Testis (tissue), 3 donors: ENCODE data around the gene LAMA1. TPM values are rescaled to one million over a fixed set of nuclear protein-coding genes. Genes with fewer than 3 reads are reported as not detected.
"Not testable (repeated sequence)": the region's sequence is repeated elsewhere in the genome, so short reads cannot be mapped to it uniquely, and the experiment has no call there.

ENCODE experiments used
- DNase-seq: peaks from one replicate; pipeline ENCODE4 v3.0.0-alpha.2; 2019
- H3K27ac ChIP-seq, 2 donors: fragments of 200-600 bp; sonication (generic); one replicate each; pipeline ENCODE4 v1.5.1; 2019
- H3K27me3 ChIP-seq: fragments of 200-600 bp; sonication (generic); one replicate; pipeline ENCODE4 v1.5.1; 2019
- H3K36me3 ChIP-seq: fragments of 200-600 bp; sonication (generic); one replicate; pipeline ENCODE4 v1.5.1; 2017; ENCODE audit warnings: low read depth; ENCODE audit errors: missing control alignments
- H3K4me1 ChIP-seq: fragments of 200-600 bp; sonication (generic); one replicate; pipeline ENCODE4 v1.5.1; 2019
- H3K4me3 ChIP-seq, 2 donors: fragments of 200-600 bp; sonication (generic); one replicate each; pipeline ENCODE4 v1.5.1; 2017 to 2019
- H3K9me3 ChIP-seq: fragments of 200-600 bp; sonication (generic); one replicate; pipeline ENCODE4 v1.5.1; 2017
- POLR2A ChIP-seq: fragments of 450-650 bp; IDR thresholded peaks from one replicate; pipeline ENCODE4 v1.6.1; 2017; ENCODE audit warnings: antibody characterized with exemption, mild to moderate bottlenecking, moderate library complexity
- WGBS, 2 donors: methylation state at CpG; one replicate each; pipeline ENCODE4 v1.1.5; 2018; 5-methylcytosine and 5-hydroxymethylcytosine counted together
- intact Hi-C: fragments of 100-400 bp; cut with DNase I; formaldehyde crosslinking; loops from one replicate; pipeline ENCODE4 v1.15.1; 2023; ENCODE audit warnings: low total_unique reads
- polyA plus RNA-seq: library from polyadenylated mRNA; stranded (reverse); fragments of 350-450 nt; fragmentation: Illumina TruSeq; extraction: RNeasy Lipid Tissue Mini Kit (QIAGEN cat#74804); gene quantifications from one replicate; pipeline ENCODE4 v1.2.3, GENCODE V29; 2014; ENCODE audit warnings: low read depth, low replicate concordance; ENCODE audit not compliant: insufficient read depth
- total RNA-seq, 2 donors: library from RNA; depleted of rRNA; stranded (reverse); fragments of >200 nt; gene quantifications; one replicate each; pipeline ENCODE4 v1.2.3, GENCODE V29; 2016
- TF ChIP-seq, protein P1 (sequence below), 3 experiments: fragments of 450-650 bp in 2 of 3; fragments of 200-600 bp in 1 of 3; sonication (generic) in 1 of 3; IDR thresholded peaks; one replicate each; pipeline ENCODE4 v1.5.1; 2016 to 2019; ENCODE audit warnings: antibody characterized with exemption in 3 of 3, mild to moderate bottlenecking in 2 of 3, moderate library complexity in 1 of 3

LAMA1 gene
- total and polyA plus RNA-seq, 3 donors from 2014 or later, result 35.7 to 146 (median 141) TPM

GRCh38 chr18:6942742-6943141 lies 174.9 kb downstream of the LAMA1 start:
- Histone ChIP-seq H3K9me3 (no peaks in the 10 kb centered on the region), H3K4me1 (no peaks in the 10 kb centered on the region), H3K27me3 (no peaks in the 10 kb centered on the region), H3K4me3 (no peak overlapping the region), H3K36me3 (no peaks in the 10 kb centered on the region), H3K27ac (no peak overlapping the region)
- intact Hi-C loops, result no loop called here
- TF ChIP-seq POLR2A, result no peak
- TF ChIP-seq, protein P1, sequence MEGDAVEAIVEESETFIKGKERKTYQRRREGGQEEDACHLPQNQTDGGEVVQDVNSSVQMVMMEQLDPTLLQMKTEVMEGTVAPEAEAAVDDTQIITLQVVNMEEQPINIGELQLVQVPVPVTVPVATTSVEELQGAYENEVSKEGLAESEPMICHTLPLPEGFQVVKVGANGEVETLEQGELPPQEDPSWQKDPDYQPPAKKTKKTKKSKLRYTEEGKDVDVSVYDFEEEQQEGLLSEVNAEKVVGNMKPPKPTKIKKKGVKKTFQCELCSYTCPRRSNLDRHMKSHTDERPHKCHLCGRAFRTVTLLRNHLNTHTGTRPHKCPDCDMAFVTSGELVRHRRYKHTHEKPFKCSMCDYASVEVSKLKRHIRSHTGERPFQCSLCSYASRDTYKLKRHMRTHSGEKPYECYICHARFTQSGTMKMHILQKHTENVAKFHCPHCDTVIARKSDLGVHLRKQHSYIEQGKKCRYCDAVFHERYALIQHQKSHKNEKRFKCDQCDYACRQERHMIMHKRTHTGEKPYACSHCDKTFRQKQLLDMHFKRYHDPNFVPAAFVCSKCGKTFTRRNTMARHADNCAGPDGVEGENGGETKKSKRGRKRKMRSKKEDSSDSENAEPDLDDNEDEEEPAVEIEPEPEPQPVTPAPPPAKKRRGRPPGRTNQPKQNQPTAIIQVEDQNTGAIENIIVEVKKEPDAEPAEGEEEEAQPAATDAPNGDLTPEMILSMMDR (IDR thresholded peaks at IDR 0.05), result no peak
- DNase-seq, result no peak
- WGBS, 2 donors, result 89 to 92% methylated on average over 3 of the region's 3 CpGs

DNA sequence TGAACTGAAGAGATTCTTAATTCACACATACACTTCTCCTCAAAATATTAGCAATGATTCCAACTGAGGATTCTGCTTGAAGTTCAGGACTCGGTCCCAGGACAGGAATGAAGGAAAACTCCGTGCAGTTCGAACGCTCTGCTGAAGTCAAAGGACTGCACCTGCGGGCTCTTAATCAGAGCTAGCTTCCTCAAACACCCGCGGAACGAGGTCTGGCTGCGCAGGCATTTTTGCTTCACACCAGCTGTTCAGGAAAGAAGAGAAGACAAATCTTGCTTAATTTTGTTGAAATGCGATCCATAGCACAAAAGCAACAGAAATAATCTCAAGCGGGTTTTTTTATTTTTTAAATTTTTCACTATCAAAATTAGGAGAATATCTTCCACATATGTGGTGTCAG lies 175.6 kb downstream of the LAMA1 start:
- TF ChIP-seq, protein P1 (IDR thresholded peaks at IDR 0.05), result no peak
- TF ChIP-seq POLR2A, result no peak
- Histone ChIP-seq H3K36me3 (no peaks in the 10 kb centered on the region), H3K4me1 (no peaks in the 10 kb centered on the region), H3K27me3 (no peaks in the 10 kb centered on the region), H3K9me3 (no peaks in the 10 kb centered on the region), H3K4me3 (no peak overlapping the region), H3K27ac (no peak overlapping the region)
- no peak for DNase-seq
- WGBS, 2 donors, result 62 to 66% methylated on average over 11 of the region's 11 CpGs
- intact Hi-C loops, result no loop called here

DNA sequence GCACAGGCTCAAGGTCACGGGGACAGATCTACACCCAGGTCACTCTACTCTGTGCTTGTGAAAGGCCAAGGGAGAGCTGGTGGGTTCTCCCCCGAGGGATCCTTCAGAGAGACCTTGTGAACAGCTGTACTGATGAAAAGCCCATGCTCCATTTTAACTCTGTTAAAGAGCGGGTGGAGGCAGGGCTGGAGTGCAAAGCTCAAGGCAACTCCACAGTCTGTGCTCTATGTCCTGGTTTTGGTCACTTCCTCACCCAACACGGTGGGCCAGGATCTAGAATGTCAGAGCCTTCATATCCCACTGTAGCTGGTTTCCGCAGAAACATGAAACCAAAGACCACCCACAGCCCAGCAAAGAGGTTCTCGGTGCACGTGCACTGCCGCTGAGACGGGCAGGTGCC lies 177.1 kb downstream of the LAMA1 start:
- TF ChIP-seq POLR2A, result no peak
- TF ChIP-seq, protein P1 (IDR thresholded peaks at IDR 0.05), result no peak
- no peaks in the 10 kb centered on the region for H3K27me3 ChIP-seq
- H3K36me3 ChIP-seq, result no peaks in the 10 kb centered on the region
- WGBS, 2 donors, result 77 to 80% methylated on average over 9 of the region's 9 CpGs
- no peak overlapping the region for H3K27ac ChIP-seq
- no peaks in the 10 kb centered on the region for H3K9me3 ChIP-seq
- no peak overlapping the region for H3K4me3 ChIP-seq
- no peaks in the 10 kb centered on the region for H3K4me1 ChIP-seq
- no peak for DNase-seq
- intact Hi-C loops, result no loop called here

DNA sequence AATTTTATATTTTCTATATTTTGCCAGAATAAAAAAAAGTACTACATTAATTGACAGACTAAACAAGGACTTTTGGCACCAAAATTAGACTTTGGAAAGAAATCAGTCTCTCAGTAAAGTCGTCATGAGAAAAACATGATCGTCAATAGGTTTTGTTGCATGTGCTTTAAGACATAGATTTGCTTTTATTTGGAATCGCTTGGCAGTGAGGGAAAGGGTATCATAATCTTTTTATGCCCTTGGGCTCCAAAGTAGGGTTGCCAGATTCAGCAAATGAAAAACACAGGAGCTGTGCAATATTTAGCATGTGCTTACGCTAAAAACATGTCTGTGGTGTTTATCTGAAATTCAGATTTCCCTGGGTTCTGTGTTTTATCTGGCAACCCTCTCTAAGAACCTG lies 177.6 kb downstream of the LAMA1 start:
- DNase-seq, result no peak
- Histone ChIP-seq H3K4me1 (no peaks in the 10 kb centered on the region), H3K4me3 (no peak overlapping the region), H3K9me3 (no peaks in the 10 kb centered on the region), H3K27me3 (no peaks in the 10 kb centered on the region), H3K27ac (no peak overlapping the region), H3K36me3 (no peaks in the 10 kb centered on the region)
- intact Hi-C loops, result no loop called here
- WGBS, 2 donors, result 61 to 89% methylated on average over 4 of the region's 4 CpGs
- TF ChIP-seq, protein P1 (IDR thresholded peaks at IDR 0.05), result no peak
- TF ChIP-seq POLR2A, result no peak

DNA sequence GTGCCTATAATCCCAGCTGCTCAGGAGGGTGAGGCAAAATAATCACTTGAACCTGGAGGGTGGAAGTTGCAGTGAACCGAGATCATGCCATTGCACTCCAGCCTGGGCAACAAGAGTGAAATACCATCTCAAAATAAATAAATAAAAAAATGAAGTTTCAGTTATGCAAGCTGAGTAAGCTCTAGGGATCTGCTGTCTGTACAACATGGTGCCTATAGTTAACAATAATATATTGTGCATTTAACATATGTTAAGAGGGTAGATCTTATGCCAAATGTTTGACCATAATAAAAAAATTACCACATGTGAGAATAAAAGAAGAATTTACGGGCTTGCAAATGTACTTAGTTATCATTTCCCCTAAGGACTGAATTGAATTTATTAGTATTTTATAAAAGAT lies 179.2 kb downstream of the LAMA1 start:
- DNase-seq, H3K36me3 ChIP-seq, H3K4me1 ChIP-seq, H3K9me3 ChIP-seq, H3K27ac ChIP-seq, intact Hi-C loops, H3K4me3 ChIP-seq, H3K27me3 ChIP-seq: not testable (repeated sequence)
- 87 to 93% methylated on average over 2 of the region's 2 CpGs for WGBS, 2 donors
